Liver (tissue), 9 donors: Measurements from ENCODE around the gene OPHN1. TPM values are rescaled to one million over a fixed set of nuclear protein-coding genes. Genes with fewer than 3 reads are reported as not detected.

Experiments used
- DNase-seq: peaks from one replicate; pipeline ENCODE4 v3.0.0-alpha.2; 2017; ENCODE audit warnings: low spot score
- H3K27ac ChIP-seq, 2 donors: one replicate each; pipeline ENCODE4 v1.7.0; 2013; ENCODE audit warnings: inconsistent platforms in 2 of 2, low read length in 2 of 2, control low read depth in 1 of 2, low read depth in 1 of 2, mild to moderate bottlenecking in 1 of 2
- H3K27me3 ChIP-seq, 4 donors: one replicate each; pipeline versions ENCODE4 v1.6.1 to v1.7.0; 2013; ENCODE audit warnings: low read length in 3 of 4, inconsistent platforms in 1 of 4, mild to moderate bottlenecking in 1 of 4, moderate library complexity in 1 of 4; ENCODE audit not compliant: control insufficient read depth in 4 of 4, insufficient read depth in 4 of 4
- H3K36me3 ChIP-seq, 4 donors: one replicate each; pipeline versions ENCODE4 v1.6.1 to v1.7.0; 2013; ENCODE audit warnings: low read length in 3 of 4, mild to moderate bottlenecking in 3 of 4, low read depth in 1 of 4, moderate library complexity in 1 of 4; ENCODE audit not compliant: control insufficient read depth in 4 of 4, insufficient read depth in 3 of 4
- H3K4me1 ChIP-seq, 4 donors: one replicate each; pipeline versions ENCODE4 v1.6.1 to v1.7.0; 2013; ENCODE audit warnings: low read length in 3 of 4, mild to moderate bottlenecking in 3 of 4, moderate library complexity in 1 of 4; ENCODE audit not compliant: control insufficient read depth in 4 of 4, insufficient read depth in 4 of 4
- H3K4me3 ChIP-seq, 3 donors: one replicate each; pipeline versions ENCODE4 v1.6.1 to v1.7.0; 2013; ENCODE audit warnings: low read length in 3 of 3, control low read depth in 1 of 3, low read depth in 1 of 3, mild to moderate bottlenecking in 1 of 3
- H3K9ac ChIP-seq, 2 donors: one replicate each; pipeline ENCODE4 v1.7.0; 2013; ENCODE audit warnings: low read length in 2 of 2, mild to moderate bottlenecking in 2 of 2, moderate library complexity in 2 of 2, control low read depth in 1 of 2, low read depth in 1 of 2
- H3K9me3 ChIP-seq, 4 donors: one replicate each; pipeline versions ENCODE4 v1.6.1 to v1.7.0; 2013; ENCODE audit warnings: low read length in 3 of 4; ENCODE audit not compliant: control insufficient read depth in 4 of 4
- ATF3 ChIP-seq: IDR thresholded peaks from 2 replicates; pipeline ENCODE4 v1.6.1; 2016; ENCODE audit warnings: antibody characterized with exemption
- CTCF ChIP-seq: fragments of 150-350 bp; IDR thresholded peaks from 2 replicates; pipeline ENCODE4 v1.5.1; 2017; ENCODE audit warnings: improper control_type of control experiment, low read depth, low read length; ENCODE audit not compliant: missing input control
- EGR1 ChIP-seq, 2 donors: IDR thresholded peaks; 2 replicates each; pipeline ENCODE4 v1.6.1; 2016 to 2018; ENCODE audit warnings: antibody characterized with exemption in 2 of 2, low read depth in 2 of 2
- FOXA1 ChIP-seq: IDR thresholded peaks from 2 replicates; pipeline ENCODE4 v1.6.1; 2016; ENCODE audit warnings: antibody characterized with exemption
- GABPA ChIP-seq, 2 donors: IDR thresholded peaks in 1 of 2; conservative IDR thresholded peaks in 1 of 2; 2 replicates each; pipeline ENCODE4 v1.6.1; 2016; ENCODE audit warnings: antibody characterized with exemption in 2 of 2, mild to moderate bottlenecking in 1 of 2, moderate library complexity in 1 of 2
- HNF4A ChIP-seq, 2 donors: conservative IDR thresholded peaks; 2 replicates each; pipeline ENCODE4 v1.6.1; 2016; ENCODE audit warnings: antibody characterized with exemption in 2 of 2, mild to moderate bottlenecking in 2 of 2
- HNF4G ChIP-seq: IDR thresholded peaks from 2 replicates; pipeline ENCODE4 v1.6.1; 2016; ENCODE audit warnings: antibody characterized with exemption
- JUND ChIP-seq, 2 donors: IDR thresholded peaks; 2 replicates each; pipeline ENCODE4 v1.6.1; 2016; ENCODE audit warnings: antibody characterized with exemption in 2 of 2
- REST ChIP-seq: IDR thresholded peaks from 2 replicates; pipeline ENCODE4 v1.6.1; 2016; ENCODE audit warnings: antibody characterized with exemption, mild to moderate bottlenecking
- RXRA ChIP-seq, 2 donors: IDR thresholded peaks; 2 replicates each; pipeline ENCODE4 v1.6.1; 2017 to 2018; ENCODE audit warnings: antibody characterized with exemption in 2 of 2, mild to moderate bottlenecking in 1 of 2
- SP1 ChIP-seq: IDR thresholded peaks from 2 replicates; pipeline ENCODE4 v1.6.1; 2018; ENCODE audit warnings: antibody characterized with exemption, mild to moderate bottlenecking
- TAF1 ChIP-seq: conservative IDR thresholded peaks from 2 replicates; pipeline ENCODE4 v1.6.1; 2016; ENCODE audit warnings: antibody characterized with exemption, mild to moderate bottlenecking
- YY1 ChIP-seq: IDR thresholded peaks from 2 replicates; pipeline ENCODE4 v1.6.1; 2016; ENCODE audit warnings: antibody characterized with exemption, mild to moderate bottlenecking
- ZBTB33 ChIP-seq: IDR thresholded peaks from 2 replicates; pipeline ENCODE4 v1.6.1; 2016; ENCODE audit warnings: antibody characterized with exemption
- WGBS: extraction: QIAGEN DNeasy Blood & Tissue Kit; methylation state at CpG from one replicate; pipeline ENCODE4 v1.1.7; 2013; 5-methylcytosine and 5-hydroxymethylcytosine counted together
- polyA plus RNA-seq, 2 donors: library from polyadenylated mRNA; stranded (reverse) in 1 of 2; unstranded in 1 of 2; fragments of 200-250 nt in 1 of 2; fragments of >200 nt in 1 of 2; fragmentation: Nextera tagmentation in 1 of 2; extraction: Ambion mirVana in 1 of 2; gene quantifications; one replicate each; pipeline versions ENCODE4 v1.2.1 to v1.2.3, GENCODE V29; 2013 to 2015
- total RNA-seq, 2 donors: library from RNA; depleted of rRNA; stranded (reverse); fragments of >200 nt; gene quantifications; one replicate each; pipeline ENCODE4 v1.2.3, GENCODE V29; 2014
- donor health status: healthy.
- donor health status: healthy.
- donor health status: healthy.
- donor health status: healthy.
- donor health status: healthy.

Gene OPHN1
- total and polyA plus RNA-seq, 4 donors = 0.17 to 1.2 (median 0.60) TPM

- 47% methylated on average over 1 of the region's 1 CpG for WGBS
- Histone ChIP-seq H3K36me3 (no peaks in the 10 kb centered on the region), H3K4me3 (no peak overlapping the region), H3K27me3 (no peaks in the 10 kb centered on the region), H3K4me1 (no peaks in the 10 kb centered on the region), H3K27ac (no peak overlapping the region), H3K9me3 (no peaks in the 10 kb centered on the region), H3K9ac (no peak overlapping the region)
- TF ChIP-seq ZBTB33 (no peak), YY1 (no peak), JUND (IDR thresholded peaks at IDR 0.05) (no peak), GABPA (IDR thresholded peaks at IDR 0.05 in 1 of 2, conservative IDR thresholded peaks at IDR 0.05 in 1 of 2) (no peak), FOXA1 (no peak), CTCF (no peak), RXRA (IDR thresholded peaks at IDR 0.05) (no peak), TAF1 (no peak), SP1 (no peak), ATF3 (no peak), REST (no peak), HNF4G (no peak), HNF4A (conservative IDR thresholded peaks at IDR 0.05) (no peak)
- DNase-seq = no peak
Observed at GRCh38 chrX:68345025-68345424, 88.3 kb downstream of the OPHN1 start.

GRCh38 chrX:68343551-68343950, 89.7 kb downstream of the OPHN1 start:
- H3K36me3 ChIP-seq = no peaks in the 10 kb centered on the region
- WGBS = 80% methylated on average over 3 of the region's 3 CpGs
- H3K9me3 ChIP-seq = no peaks in the 10 kb centered on the region
- no peak for TF ChIP-seq FOXA1
- TF ChIP-seq EGR1 (IDR thresholded peaks at IDR 0.05; ENCODE audit: low read depth in 2 of 2) = no peak
- TF ChIP-seq RXRA (IDR thresholded peaks at IDR 0.05) = no peak
- no peak for TF ChIP-seq ZBTB33
- H3K4me1 ChIP-seq = no peaks in the 10 kb centered on the region
- DNase-seq = no peak
- H3K27ac ChIP-seq = no peak overlapping the region
- no peaks in the 10 kb centered on the region for H3K27me3 ChIP-seq
- H3K9ac ChIP-seq = no peak overlapping the region
- H3K4me3 ChIP-seq = no peak overlapping the region
